ENCODE results near the gene BLACAT1.

The BLACAT1 gene

GRCh38 chr1:205465392-205465791 is 9.5 kb upstream of the BLACAT1 start:
- FAIRE-seq (peak; percentile 91), DNase-seq (ENCODE audit: insufficient read length, low spot score) (no peak)
- TF ChIP-seq CTCF (IDR thresholded peaks at IDR 0.05; ENCODE audit: insufficient read depth, missing control alignments) = no peak

- FAIRE-seq (peak; percentile 6), DNase-seq (ENCODE audit: insufficient read length, low spot score) (no peak)
- TF ChIP-seq CTCF (IDR thresholded peaks at IDR 0.05; ENCODE audit: insufficient read depth, missing control alignments) = no peak
Measured at GRCh38 chr1:205458777-205459566, 3.1 kb upstream of the BLACAT1 start.

DNA sequence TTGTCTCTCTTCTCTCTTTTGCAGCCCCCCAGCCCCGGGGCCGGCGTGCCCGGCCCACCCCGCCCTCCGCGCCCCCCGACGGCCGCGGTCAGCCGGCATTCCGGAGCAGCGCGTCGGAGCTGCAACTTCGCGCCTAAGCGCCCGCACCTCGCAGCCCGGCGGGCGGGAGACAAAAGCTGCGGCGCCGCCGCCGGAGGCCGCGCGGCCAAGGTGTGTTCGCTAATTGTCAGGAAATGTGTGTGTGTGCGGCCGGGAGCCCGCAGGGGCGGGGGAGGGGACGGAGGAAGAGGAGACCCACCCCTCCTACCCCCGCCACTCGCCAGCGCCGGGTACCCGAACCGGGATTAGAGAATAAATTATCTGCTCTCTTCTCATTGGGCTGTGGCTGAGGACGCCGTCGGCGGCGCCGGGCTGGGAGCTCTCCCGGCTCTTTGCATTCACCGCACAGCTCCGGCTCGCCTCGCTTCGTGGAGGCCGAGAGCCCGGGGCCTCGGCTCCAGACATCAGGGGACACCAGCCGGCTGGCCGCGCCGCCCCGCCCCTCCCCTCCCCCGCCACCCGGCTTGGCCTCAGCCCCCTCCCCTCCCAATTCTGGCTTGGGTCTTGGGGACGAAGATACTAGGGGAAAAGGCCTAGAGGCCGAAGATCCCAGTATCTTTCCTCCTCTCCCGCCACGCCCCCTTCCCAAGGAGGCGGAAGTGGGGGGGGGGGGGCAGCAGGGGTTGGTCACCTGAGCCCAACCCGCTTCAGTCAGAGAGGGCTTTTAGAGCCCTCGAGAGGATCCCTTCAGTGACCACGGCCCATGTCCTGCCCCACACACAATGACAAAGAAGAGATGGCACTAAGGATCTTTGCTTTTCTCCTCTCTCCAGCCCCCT is 1.3 kb upstream of the BLACAT1 start:
- TF ChIP-seq CTCF (IDR thresholded peaks at IDR 0.05; ENCODE audit: insufficient read depth, missing control alignments) = no peak
- FAIRE-seq = no peak
- DNase-seq (ENCODE audit: insufficient read length, low spot score) = peak; percentile 98

DNA sequence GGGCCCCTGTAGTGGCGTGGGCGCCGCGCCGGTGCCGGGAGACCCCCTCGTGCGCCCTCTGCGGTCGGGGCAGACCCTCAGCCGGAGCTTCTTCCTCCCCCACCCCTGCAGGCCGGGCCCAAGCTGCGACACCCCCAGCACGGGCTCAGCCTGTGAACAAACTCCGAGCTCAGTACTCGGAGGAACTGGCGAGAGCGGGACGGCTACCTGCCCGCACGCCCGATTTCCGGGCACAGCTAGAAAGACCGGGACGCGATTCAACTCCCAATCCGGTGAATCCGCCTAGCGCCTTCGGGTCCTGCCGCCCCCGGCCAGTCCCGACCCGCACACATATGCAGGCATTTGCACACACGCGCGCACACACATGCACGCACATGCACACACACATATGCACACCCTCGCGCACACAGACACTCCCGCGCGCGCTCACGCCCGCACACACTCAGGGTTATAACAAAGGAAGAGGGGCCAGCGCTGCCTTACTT is 580 bp upstream of the BLACAT1 start:
- TF ChIP-seq CTCF (IDR thresholded peaks at IDR 0.05; ENCODE audit: insufficient read depth, missing control alignments) = no peak
- FAIRE-seq (no peak), DNase-seq (ENCODE audit: insufficient read length, low spot score) (no peak)

GRCh38 chr1:205454903-205455335 is 926 bp downstream of the BLACAT1 start:
- DNase-seq (ENCODE audit: insufficient read length, low spot score) (no peak), FAIRE-seq (no peak)
- peak; percentile 39 for TF ChIP-seq CTCF (IDR thresholded peaks at IDR 0.05; ENCODE audit: insufficient read depth, missing control alignments)

GRCh38 chr1:205453466-205453865 is 2.4 kb downstream of the BLACAT1 start:
- FAIRE-seq (no peak), DNase-seq (ENCODE audit: insufficient read length, low spot score) (no peak)
- TF ChIP-seq CTCF (IDR thresholded peaks at IDR 0.05; ENCODE audit: insufficient read depth, missing control alignments) = no peak

Data from D721Med (cell line).